Gastrocnemius medialis (tissue), 4 donors: Measurements from ENCODE around the gene TBCK. TPM values are rescaled to one million over a fixed set of nuclear protein-coding genes. Genes with fewer than 3 reads are reported as not detected.

ENCODE experiments used
- ATAC-seq, 2 donors: fragments of 150-250 bp; one replicate each; pipeline ENCODE4 v1.9.1; 2016
- DNase-seq, 2 donors: peaks; one replicate each; pipeline ENCODE4 v3.0.0-alpha.2; 2019
- H3K27ac ChIP-seq, 4 donors: fragments of 200-600 bp; sonication (generic); 1 replicate in 1 of 4; 2 replicates in 3 of 4; pipeline ENCODE4 v1.5.1; 2016 to 2018; ENCODE audit warnings: mild to moderate bottlenecking in 2 of 4, moderate library complexity in 1 of 4
- H3K27me3 ChIP-seq, 3 donors: fragments of 200-600 bp; sonication (generic) in 2 of 3; 1 replicate in 1 of 3; 2 replicates in 2 of 3; pipeline versions ENCODE4 v1.5.1 to v1.6.0; 2016 to 2019; ENCODE audit warnings: mild to moderate bottlenecking in 1 of 3, moderate library complexity in 1 of 3
- H3K36me3 ChIP-seq, 2 donors: fragments of 200-600 bp; sonication (generic) in 1 of 2; one replicate each; pipeline ENCODE4 v1.5.1; 2017 to 2018
- H3K4me1 ChIP-seq, 2 donors: fragments of 200-600 bp; sonication (generic) in 1 of 2; one replicate each; pipeline ENCODE4 v1.5.1; 2016 to 2017; ENCODE audit warnings: mild to moderate bottlenecking in 2 of 2
- H3K4me3 ChIP-seq, 4 donors: fragments of 200-600 bp; sonication (generic) in 3 of 4; 1 replicate in 1 of 4; 2 replicates in 3 of 4; pipeline ENCODE4 v1.5.1; 2016 to 2019; ENCODE audit warnings: mild to moderate bottlenecking in 2 of 4
- H3K9me3 ChIP-seq, 3 donors: fragments of 200-600 bp; sonication (generic) in 2 of 3; 1 replicate in 1 of 3; 2 replicates in 2 of 3; pipeline ENCODE4 v1.5.1; 2016 to 2019
- POLR2A ChIP-seq, 2 donors: fragments of 450-650 bp; IDR thresholded peaks; one replicate each; pipeline ENCODE4 v1.6.1; 2017; ENCODE audit warnings: antibody characterized with exemption in 2 of 2, mild to moderate bottlenecking in 2 of 2, moderate library complexity in 2 of 2
- in situ Hi-C, 4 donors: fragments of 200-750 bp; cut with MboI; loops; one replicate each; pipeline versions ENCODE4 v1.15.0 to v1.8.0; 2017; ENCODE audit warnings: low sequenced_read_pairs in 4 of 4
- intact Hi-C: fragments of 100-400 bp; cut with DNase I; formaldehyde crosslinking; loops from one replicate; pipeline ENCODE4 v1.15.1; 2023; ENCODE audit warnings: low total_unique reads
- total RNA-seq, 4 donors: library from RNA; depleted of rRNA; stranded (reverse); fragments of >200 nt; gene quantifications; one replicate each; pipeline versions ENCODE4 v1.1.0 to v1.2.3, GENCODE V29; 2016
- TF ChIP-seq, protein P1 (sequence below), 5 experiments: fragments of 450-650 bp in 3 of 5; fragments of 200-600 bp in 2 of 5; sonication (generic) in 2 of 5; IDR thresholded peaks in 4 of 5; conservative IDR thresholded peaks in 1 of 5; 1 replicate in 4 of 5; 2 replicates in 1 of 5; pipeline ENCODE4 v1.5.1; 2016 to 2019; ENCODE audit warnings: antibody characterized with exemption in 5 of 5, mild to moderate bottlenecking in 3 of 5, moderate library complexity in 3 of 5

TBCK gene
- total RNA-seq, 4 donors from 2014 or later: 8.1 to 17.7 (median 12.2) TPM

DNA sequence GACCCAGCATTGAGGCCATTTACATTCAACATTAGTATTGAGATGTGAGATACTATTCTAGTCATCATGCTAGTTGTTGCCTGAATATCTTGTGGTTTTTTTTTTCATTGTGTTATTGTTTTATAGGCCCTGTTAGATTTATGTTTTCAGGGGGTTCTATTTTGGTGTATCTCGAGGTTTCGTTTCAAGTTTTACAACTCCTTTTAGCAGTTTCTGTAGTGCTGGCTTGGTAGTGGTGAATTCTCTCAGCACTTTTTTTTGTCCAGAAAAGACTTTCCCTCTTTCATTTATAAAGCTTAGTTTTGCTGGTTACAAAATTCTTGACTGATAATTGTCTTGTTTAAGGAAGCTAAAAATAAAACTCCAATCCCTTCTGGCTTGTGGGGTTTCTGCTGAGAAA, 305.2 kb downstream of the TBCK start:
- DNase-seq (no peak), ATAC-seq (no peak)
- Histone ChIP-seq H3K27me3 (no peaks in the 10 kb centered on the region), H3K4me1 (no peaks in the 10 kb centered on the region), H3K4me3 (no peak overlapping the region), H3K36me3 (no peaks in the 10 kb centered on the region), H3K27ac (no peak overlapping the region), H3K9me3 (peaks cover 0 to 4% (median 0%) of the 10 kb centered on the region in 3 donors)
- TF ChIP-seq POLR2A (IDR thresholded peaks at IDR 0.05): no peak
- TF ChIP-seq, protein P1, sequence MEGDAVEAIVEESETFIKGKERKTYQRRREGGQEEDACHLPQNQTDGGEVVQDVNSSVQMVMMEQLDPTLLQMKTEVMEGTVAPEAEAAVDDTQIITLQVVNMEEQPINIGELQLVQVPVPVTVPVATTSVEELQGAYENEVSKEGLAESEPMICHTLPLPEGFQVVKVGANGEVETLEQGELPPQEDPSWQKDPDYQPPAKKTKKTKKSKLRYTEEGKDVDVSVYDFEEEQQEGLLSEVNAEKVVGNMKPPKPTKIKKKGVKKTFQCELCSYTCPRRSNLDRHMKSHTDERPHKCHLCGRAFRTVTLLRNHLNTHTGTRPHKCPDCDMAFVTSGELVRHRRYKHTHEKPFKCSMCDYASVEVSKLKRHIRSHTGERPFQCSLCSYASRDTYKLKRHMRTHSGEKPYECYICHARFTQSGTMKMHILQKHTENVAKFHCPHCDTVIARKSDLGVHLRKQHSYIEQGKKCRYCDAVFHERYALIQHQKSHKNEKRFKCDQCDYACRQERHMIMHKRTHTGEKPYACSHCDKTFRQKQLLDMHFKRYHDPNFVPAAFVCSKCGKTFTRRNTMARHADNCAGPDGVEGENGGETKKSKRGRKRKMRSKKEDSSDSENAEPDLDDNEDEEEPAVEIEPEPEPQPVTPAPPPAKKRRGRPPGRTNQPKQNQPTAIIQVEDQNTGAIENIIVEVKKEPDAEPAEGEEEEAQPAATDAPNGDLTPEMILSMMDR (IDR thresholded peaks at IDR 0.05 in 4 of 5, conservative IDR thresholded peaks at IDR 0.05 in 1 of 5): no peak
- intact Hi-C loops: no loop called here
- in situ Hi-C loops: no loop called here

DNA sequence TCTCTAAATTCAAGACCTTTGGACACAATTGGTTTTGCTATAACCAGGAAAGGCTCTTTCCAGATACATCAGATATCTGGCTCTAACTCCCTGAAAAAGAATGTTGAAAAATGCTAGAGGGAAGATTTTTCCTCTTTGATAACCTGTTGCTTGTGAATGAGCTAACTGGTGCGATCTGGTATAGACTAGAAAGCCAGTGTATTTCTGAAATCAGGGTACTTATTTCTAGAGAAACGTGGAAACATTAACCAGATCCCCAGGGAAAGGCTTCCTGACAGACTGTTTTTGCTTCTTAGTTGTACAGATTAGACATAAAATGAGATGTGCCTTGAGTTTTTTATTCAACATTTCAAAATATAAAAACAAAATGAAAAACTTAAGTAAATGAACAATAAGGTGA, 313.0 kb downstream of the TBCK start:
- DNase-seq: no peak
- in situ Hi-C loops: no loop called here

DNA sequence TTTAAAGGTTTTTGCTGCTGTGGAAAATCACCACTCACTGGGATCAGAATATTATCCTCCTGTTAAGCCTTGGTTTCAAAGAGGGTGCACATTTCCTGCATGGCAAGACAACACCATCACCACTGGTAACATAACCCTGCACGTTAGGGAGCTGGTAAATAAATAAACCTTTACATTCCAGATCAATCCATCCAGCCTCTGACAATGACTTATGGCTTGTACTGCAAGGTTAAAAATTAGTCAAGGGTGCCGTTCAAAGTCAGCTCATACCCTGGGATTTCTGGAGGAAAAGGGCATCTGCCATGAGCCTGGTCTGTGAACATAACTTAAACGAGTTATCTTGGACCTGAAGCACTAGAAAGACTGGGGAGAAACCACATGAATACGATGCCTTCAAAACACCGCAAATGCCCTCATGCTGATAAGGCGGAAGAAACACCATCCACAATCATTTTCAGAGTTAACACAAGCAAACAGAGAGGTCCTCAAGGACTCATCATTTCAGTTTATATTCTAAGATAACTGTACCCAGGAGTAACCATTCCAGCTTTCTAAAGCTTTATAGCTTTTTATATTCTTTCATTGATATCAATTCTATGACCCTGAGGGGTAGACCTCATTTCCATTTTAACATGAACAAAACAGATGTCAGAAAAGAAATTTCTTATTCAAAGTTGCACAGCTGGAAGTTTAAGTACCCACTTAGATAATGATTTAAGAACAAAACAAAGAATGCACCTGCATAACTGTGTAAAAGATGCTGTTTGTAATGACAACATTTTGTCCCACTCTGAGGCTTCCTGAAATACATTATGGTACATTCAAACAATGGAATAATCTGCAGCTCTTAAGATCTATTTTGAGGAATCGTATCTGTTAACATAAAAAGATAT, 317.6 kb downstream of the TBCK start:
- no peak for DNase-seq
- Histone ChIP-seq H3K4me3 (no peak overlapping the region), H3K9me3 (no peaks in the 10 kb centered on the region), H3K27me3 (no peaks in the 10 kb centered on the region), H3K36me3 (no peaks in the 10 kb centered on the region), H3K27ac (no peak overlapping the region), H3K4me1 (peaks cover 0 to 3% of the 10 kb centered on the region in 2 donors)
- intact Hi-C loops: no loop called here
- in situ Hi-C loops: no loop called here
- no peak for TF ChIP-seq POLR2A (IDR thresholded peaks at IDR 0.05)
- no peak for ATAC-seq

More for the DNA sequence above, 313.0 kb downstream of the TBCK start:
- intact Hi-C loops: no loop called here
- ATAC-seq: no peak
- TF ChIP-seq, protein P1 (IDR thresholded peaks at IDR 0.05 in 4 of 5, conservative IDR thresholded peaks at IDR 0.05 in 1 of 5): no peak
- no peak for TF ChIP-seq POLR2A (IDR thresholded peaks at IDR 0.05)
- no peaks in the 10 kb centered on the region for H3K9me3 ChIP-seq
- H3K4me3 ChIP-seq: no peak overlapping the region
- no peaks in the 10 kb centered on the region for H3K4me1 ChIP-seq
- no peak overlapping the region for H3K27ac ChIP-seq
- H3K36me3 ChIP-seq: no peaks in the 10 kb centered on the region
- H3K27me3 ChIP-seq: no peaks in the 10 kb centered on the region

DNA sequence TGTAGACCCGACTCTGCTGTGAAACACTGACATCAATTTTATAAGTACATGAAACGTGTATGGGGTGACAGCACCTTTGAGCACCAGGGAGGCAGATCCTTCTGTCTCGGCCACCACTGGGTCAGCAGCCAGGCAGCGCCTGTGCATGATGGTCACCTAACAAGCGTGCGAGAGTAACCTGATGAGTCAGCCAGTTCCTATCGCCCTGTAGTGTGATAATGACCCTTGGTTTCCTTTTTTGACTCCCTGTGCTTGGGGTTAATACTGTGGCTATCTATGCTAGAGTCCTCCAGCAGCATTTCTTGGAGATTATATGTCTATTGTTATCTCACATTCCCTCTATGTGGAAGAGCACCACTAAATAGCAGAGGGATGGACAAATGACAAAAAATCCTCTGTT, 319.2 kb downstream of the TBCK start:
- DNase-seq (no peak), ATAC-seq (no peak)
- intact Hi-C loops: no loop called here
- H3K36me3 ChIP-seq: no peaks in the 10 kb centered on the region
- peaks cover 1 to 4% of the 10 kb centered on the region in 2 donors for H3K4me1 ChIP-seq
- H3K9me3 ChIP-seq: no peaks in the 10 kb centered on the region
- in situ Hi-C loops: no loop called here
- no peaks in the 10 kb centered on the region for H3K27me3 ChIP-seq
- no peak overlapping the region for H3K27ac ChIP-seq
- H3K4me3 ChIP-seq: no peak overlapping the region
- TF ChIP-seq POLR2A (IDR thresholded peaks at IDR 0.05): no peak
- TF ChIP-seq, protein P1 (IDR thresholded peaks at IDR 0.05 in 4 of 5, conservative IDR thresholded peaks at IDR 0.05 in 1 of 5): no peak

DNA sequence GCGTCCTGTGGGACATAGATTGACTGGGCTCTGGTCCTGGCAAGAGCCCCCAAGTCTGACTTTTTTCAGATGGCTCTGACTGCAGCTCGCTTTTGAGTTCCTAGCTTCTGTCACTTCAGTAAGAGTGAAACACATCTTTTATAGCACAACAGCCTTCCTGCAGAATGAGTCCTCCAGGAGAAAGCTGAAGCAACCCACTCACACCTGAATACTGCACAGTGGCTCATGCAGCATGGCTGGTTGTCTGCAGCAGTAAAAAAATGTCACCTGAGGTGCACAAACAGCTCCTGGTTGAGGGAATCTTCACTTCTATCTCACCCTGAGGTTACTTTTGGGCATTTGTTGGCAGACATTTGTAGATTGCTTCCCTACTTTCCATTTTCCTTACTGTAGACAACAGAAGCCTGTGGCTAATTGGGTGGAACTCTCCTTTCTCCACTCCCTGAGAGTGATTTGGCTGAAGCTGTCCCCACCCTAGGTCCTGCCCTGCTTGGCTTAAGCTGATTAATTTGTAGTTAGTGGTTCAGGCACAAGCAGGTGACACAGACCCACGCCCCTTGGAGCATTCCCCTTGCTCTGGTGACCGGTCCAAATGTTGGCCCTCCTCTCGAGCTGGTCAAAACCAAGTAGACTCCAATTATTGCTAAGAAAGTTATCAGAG, 321.0 kb downstream of the TBCK start:
- Histone ChIP-seq H3K27ac (no peak overlapping the region), H3K36me3 (no peaks in the 10 kb centered on the region), H3K27me3 (no peaks in the 10 kb centered on the region), H3K4me1 (peaks cover 17 to 21% of the 10 kb centered on the region in 2 donors), H3K9me3 (no peaks in the 10 kb centered on the region), H3K4me3 (no peak overlapping the region)
- ATAC-seq (no peak), DNase-seq (no peak)
- no peak for TF ChIP-seq POLR2A (IDR thresholded peaks at IDR 0.05)
- TF ChIP-seq, protein P1 (IDR thresholded peaks at IDR 0.05 in 4 of 5, conservative IDR thresholded peaks at IDR 0.05 in 1 of 5): no peak
- in situ Hi-C loops: no loop called here
- intact Hi-C loops: loop anchor here (5.0 kb wide), 2 partner anchors 98 to 228 kb away; partner anchors contain the start of gene NPNT
